NCI-H2196 (cell line): ENCODE results near the gene CUTA.

Experiments used
- DNase-seq: peaks from one replicate; lab custom pipeline; 2025; ENCODE audit not compliant: unreplicated experiment; lab: John Stamatoyannopoulos, UW

Gene CUTA

DNA sequence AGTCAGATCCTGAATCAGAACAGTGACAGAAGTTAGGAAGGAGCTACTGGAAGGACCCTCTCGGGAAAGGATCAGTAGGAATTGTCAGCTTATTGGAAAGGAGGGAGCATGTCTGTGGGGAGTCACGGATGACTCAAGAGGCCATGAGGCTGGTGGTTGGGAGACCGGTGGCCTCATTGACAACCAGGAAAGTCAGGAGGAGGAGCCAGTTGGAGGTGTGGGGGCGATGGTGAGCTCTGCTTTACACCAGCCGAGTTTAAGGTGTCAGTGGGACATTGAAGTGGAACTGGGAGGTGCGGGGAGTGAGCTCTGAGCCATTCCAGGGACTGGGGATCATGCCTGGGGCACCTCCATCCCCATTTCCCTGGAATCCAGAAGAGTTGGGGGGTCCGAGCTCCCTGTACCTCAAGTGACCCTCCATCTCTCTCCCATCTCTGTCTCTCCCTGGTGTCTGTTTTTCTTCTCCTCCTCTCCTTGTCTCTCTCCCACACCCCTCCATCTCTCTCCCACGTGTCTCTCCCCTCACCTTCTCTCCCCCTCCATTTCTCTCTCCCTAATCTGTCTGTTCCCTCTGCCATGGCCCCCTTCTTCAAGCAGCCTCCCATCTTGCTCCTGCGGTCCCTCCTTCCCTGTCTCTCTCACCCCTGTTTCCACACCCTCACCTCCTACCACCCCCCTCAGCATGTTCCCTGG lies 22.2 kb upstream of the CUTA start:
- no peak for DNase-seq

DNA sequence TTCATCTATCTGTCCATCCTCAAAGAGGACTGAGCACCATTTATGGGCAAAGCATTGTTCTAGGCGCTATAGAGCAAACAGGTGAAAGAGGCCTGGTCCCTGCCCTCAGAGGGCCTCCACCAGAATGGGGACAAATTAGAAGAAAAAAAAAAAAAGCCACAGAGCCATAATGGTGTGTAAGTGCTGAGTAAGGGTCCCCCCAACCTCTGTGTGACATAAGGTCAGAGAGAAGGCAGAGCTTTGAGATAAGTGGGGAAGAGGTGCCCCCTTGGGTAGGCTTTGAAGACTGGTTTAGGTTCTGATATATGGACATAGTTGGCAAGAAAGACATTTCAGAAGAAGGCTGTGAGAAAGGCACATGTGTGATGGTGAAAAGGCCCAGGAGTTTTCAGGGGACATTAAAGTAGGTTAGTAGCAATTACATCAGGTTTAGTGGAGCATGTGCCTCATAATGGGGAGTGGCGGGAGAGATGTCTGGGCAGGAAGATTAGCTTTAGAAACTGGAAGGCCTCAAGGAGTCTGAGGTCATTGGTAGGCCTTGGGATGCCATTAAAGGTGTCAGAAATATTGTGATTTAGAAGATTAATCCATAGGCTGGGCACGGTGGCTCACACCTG lies 21.2 kb upstream of the CUTA start:
- DNase-seq = no peak

- DNase-seq = no peak
Measured at GRCh38 chr6:33437666-33438065, 19.8 kb upstream of the CUTA start.

DNA sequence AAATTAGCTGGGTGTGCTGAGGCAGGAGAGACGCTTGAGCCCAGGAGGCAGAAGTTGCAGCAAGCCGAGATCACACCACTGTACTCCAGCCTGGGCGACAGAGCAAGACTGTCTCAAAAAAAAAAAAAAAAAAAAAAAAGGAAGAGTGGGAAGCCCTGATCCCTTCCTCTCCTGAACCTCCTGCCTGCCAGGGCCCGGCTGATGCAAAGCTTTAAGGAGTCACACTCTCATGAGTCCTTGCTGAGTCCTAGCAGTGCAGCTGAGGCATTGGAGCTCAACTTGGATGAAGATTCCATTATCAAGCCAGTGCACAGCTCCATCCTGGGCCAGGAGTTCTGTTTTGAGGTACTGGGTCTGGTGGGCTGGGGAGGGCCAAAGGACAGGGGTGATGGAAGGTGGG lies 17.1 kb upstream of the CUTA start:
- DNase-seq = no peak

DNA sequence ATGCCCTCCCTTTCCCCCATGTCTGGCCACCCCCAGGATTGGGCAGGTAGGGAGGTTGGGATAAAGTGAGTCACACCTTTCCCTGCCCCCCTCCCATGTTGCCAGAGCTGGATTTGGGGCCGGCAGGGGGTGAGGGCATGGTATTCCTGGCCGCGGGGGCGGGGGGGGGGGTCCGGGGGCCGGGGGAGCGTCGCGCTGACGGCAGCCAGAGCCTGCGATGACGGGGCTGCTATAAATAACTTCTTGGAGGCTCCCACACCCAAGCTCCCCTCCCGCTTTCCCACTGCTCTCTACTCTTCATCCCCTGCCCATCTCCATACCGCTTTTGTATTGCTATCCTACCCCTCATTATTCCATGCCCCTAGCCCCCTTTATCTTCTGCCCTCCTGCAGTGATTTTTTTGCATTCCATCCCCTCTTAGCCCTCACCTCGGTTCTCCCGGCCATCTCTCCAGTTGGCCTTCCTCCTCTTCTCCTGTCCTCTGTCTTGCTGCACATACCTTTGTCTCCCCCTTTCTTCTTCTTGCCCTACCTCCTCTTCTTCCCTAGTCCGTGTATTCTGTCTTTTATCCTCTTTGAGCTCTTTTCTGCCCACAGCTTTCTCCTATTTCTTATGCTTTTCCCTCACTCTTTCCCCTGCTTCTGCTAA lies 15.8 kb upstream of the CUTA start:
- DNase-seq = no peak

- DNase-seq = no peak
Measured at GRCh38 chr6:33433001-33433543, 15.2 kb upstream of the CUTA start.

DNA sequence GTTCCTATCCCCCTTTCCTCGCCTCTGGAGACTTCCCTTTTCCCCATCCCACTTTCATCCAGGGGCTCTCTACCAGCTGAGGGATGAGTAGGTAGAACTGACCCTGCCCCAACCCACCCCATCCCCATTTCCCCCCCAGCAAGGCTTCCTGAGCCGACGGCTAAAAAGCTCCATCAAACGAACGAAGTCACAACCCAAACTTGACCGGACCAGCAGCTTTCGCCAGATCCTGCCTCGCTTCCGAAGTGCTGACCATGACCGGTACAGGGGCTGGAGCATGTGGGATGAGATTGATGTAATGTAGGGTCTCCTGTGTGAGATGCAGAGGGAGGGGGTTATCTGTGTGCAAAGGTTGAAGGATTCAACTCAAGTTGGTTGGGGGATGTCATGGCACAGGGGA lies 14.6 kb upstream of the CUTA start:
- no peak for DNase-seq

DNA sequence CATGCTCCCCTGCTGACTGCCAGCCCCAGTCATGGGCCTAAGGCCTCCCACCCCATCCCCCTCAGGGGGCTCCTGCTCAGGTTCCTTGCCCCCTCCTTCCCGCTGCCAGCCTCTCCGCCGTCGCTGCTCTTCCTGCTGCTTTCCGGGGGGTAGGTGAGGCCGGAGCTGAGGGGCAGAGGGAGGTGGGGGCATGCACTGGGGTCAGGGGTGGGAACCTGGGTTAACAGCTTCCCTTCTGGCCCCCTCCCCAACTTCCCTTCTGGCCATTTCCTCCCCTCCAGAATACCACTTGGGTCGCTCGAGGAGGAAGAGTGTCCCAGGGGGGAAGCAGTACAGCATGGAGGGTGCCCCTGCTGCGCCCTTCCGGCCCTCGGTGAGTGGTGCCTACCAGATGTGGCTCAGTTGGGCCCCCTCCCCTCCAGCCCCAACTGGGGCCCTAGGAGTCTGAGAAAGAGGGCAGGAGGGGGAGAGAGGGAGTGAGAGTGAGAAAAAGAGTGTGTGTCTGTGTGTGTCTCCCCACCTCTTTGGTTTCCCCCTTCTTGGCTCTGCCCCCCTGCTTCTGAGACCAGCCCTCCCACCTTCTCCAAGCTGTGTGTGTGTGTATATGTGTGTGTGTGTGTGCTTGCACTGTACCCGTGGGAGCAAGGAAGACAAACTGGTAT lies 14.1 kb upstream of the CUTA start:
- DNase-seq = no peak

- peak; percentile 73 for DNase-seq
Measured at GRCh38 chr6:33430991-33431879, 13.3 kb upstream of the CUTA start.

GRCh38 chr6:33430334-33430733 lies 12.4 kb upstream of the CUTA start:
- DNase-seq = no peak

DNA sequence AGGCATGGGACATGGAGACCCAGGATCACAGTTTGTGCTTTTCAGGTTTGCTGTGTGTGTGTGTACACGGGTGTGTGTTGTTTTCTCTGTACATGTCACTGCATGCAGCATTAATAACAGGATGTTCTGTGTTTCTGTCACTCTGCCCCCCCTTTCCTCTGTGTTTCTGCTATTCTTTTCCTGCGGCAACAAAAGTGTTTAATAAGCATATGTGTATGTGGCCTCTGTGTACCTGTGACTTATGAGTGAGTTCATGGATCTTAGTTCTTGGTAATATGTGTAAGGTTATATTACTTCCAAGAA lies 11.8 kb upstream of the CUTA start:
- no peak for DNase-seq

DNA sequence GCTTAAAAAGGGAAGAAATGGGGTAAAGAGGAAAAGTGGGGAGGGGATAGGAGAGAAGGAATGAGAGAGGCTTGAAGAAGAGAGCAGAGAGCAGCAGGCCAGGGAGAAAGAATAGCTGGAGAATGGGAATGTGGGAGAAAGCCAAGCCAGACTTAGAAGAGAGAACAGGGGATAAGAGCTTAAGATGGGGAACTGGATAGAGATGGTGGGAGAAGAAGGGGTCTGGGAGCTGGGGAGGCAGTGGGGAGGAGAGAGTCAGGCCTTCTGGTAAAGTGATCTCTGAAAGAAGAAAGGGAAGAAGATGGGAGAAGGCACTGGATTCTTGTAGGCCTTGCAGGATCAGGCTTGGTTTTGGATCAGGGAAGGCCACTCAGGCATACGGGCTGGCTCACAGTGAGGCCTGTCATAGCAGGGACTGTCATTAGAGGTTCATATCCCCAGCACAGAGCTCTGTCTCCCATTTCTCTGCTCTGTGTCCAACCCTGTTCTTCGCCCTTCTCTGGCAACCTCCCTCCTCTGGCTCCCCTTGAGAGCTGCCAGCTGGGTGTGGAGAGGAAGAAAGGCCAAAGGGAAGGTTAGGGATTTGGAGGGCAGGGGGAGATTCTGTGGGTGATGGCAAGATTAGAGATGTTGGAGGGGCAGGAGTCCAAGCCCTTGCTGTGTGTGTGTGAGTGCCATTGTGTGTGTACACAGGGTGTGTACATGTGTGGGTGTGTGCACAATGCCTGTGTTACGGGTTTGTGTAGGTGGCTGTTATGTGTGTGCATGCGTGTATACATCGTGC lies 11.3 kb upstream of the CUTA start:
- no peak for DNase-seq

GRCh38 chr6:33428224-33428965 lies 10.5 kb upstream of the CUTA start:
- peak; percentile 26 for DNase-seq

GRCh38 chr6:33427585-33428223 lies 9.8 kb upstream of the CUTA start:
- peak; percentile 65 for DNase-seq

GRCh38 chr6:33426590-33427511 lies 8.9 kb upstream of the CUTA start:
- no peak for DNase-seq

DNA sequence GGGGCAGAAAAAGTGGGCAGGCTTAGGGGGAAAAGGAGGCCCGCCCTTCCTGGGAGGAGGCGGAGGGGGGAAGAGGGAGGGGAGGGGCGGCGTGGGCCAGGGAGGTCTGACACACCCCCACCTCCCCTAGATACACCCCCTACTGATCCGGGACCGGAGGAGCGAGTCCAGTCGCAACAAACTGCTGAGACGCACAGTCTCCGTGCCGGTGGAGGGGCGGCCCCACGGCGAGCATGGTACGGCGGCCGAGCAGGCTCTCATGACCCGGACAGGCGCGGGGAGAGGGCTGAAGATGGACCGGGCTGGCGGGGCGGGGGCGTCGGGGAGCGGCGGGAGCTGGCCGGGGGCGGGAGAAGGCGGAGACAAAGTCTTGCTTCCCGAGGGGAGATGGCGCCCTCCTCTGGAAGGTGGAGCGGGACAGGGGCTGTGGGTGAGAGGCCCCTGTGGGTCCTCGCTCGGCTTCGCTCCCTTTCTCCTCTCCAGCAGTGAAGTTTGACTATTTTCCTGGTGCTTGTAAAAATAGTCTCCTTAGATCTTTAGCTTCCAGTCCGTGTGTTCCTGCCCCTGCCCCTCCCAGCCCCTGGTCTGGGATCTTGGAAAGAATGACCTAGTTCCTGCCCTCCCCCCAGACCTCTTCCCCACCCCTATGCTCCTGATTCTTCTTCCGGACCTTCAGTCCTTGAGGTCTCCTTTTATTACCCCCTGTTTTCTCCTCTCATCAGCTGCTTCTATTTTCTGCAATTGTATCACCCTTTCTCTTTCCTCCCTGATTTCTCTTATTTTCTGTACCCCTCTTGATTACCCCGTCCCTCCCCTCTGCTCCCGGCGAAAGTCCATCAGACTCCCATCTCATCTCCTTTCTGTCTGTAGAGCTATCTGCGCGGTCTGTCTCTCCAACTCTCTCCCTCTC lies 8.0 kb upstream of the CUTA start:
- DNase-seq = peak; percentile 81
